Measurements from ENCODE around the gene CTNND2.

DNA sequence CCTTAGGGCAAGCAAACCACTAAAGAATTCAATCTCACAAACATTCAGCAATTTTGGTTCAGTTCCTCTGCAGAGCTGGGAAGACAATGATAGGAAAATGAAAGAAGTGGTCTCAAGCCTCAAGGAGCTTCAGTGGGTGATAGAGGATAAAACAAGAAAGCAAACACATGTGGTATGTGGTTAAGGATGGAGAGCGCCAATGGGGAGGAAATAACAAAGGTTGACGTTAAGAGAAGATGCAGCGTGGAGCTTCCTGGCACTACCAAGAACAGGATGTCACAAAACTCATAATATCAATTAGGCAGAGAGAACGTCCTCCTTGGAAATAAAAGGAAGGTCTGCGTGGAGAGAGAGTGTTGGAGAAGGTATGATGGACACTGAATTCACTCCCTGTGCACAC lies 731.8 kb downstream of the CTNND2 start:
- TF ChIP-seq, protein P1, sequence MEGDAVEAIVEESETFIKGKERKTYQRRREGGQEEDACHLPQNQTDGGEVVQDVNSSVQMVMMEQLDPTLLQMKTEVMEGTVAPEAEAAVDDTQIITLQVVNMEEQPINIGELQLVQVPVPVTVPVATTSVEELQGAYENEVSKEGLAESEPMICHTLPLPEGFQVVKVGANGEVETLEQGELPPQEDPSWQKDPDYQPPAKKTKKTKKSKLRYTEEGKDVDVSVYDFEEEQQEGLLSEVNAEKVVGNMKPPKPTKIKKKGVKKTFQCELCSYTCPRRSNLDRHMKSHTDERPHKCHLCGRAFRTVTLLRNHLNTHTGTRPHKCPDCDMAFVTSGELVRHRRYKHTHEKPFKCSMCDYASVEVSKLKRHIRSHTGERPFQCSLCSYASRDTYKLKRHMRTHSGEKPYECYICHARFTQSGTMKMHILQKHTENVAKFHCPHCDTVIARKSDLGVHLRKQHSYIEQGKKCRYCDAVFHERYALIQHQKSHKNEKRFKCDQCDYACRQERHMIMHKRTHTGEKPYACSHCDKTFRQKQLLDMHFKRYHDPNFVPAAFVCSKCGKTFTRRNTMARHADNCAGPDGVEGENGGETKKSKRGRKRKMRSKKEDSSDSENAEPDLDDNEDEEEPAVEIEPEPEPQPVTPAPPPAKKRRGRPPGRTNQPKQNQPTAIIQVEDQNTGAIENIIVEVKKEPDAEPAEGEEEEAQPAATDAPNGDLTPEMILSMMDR (IDR thresholded peaks at IDR 0.05) = no peak
- TF ChIP-seq POLR2A (IDR thresholded peaks at IDR 0.05) = no peak
